ENCODE measurements around the gene IL36A.

DNA sequence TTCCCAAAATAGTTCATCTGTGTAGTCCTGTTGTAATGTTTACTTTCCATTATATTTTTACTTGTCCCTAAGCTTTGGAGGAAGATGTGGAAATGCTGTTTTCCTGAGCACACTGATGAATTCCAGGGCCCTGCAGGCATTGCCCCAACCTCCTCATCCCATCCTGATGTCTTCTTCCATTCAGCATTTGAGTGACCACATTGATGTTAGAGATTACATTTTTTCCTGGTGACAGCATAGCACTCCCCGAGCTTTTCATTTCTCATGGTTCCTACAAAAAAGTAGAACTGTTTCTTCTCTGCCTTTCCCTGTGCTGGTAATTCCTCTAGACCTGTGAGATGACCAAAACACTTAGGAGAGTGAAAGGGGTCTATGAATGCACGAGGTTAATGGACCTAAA is 4.8 kb downstream of the IL36A start:
- no peak for TF ChIP-seq SIN3A (IDR thresholded peaks at IDR 0.05; ENCODE audit: borderline replicate concordance, insufficient read depth, low read depth, low read length)
- TF ChIP-seq, protein P1, sequence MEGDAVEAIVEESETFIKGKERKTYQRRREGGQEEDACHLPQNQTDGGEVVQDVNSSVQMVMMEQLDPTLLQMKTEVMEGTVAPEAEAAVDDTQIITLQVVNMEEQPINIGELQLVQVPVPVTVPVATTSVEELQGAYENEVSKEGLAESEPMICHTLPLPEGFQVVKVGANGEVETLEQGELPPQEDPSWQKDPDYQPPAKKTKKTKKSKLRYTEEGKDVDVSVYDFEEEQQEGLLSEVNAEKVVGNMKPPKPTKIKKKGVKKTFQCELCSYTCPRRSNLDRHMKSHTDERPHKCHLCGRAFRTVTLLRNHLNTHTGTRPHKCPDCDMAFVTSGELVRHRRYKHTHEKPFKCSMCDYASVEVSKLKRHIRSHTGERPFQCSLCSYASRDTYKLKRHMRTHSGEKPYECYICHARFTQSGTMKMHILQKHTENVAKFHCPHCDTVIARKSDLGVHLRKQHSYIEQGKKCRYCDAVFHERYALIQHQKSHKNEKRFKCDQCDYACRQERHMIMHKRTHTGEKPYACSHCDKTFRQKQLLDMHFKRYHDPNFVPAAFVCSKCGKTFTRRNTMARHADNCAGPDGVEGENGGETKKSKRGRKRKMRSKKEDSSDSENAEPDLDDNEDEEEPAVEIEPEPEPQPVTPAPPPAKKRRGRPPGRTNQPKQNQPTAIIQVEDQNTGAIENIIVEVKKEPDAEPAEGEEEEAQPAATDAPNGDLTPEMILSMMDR (IDR thresholded peaks at IDR 0.05), result no peak
- TF ChIP-seq, protein P2, sequence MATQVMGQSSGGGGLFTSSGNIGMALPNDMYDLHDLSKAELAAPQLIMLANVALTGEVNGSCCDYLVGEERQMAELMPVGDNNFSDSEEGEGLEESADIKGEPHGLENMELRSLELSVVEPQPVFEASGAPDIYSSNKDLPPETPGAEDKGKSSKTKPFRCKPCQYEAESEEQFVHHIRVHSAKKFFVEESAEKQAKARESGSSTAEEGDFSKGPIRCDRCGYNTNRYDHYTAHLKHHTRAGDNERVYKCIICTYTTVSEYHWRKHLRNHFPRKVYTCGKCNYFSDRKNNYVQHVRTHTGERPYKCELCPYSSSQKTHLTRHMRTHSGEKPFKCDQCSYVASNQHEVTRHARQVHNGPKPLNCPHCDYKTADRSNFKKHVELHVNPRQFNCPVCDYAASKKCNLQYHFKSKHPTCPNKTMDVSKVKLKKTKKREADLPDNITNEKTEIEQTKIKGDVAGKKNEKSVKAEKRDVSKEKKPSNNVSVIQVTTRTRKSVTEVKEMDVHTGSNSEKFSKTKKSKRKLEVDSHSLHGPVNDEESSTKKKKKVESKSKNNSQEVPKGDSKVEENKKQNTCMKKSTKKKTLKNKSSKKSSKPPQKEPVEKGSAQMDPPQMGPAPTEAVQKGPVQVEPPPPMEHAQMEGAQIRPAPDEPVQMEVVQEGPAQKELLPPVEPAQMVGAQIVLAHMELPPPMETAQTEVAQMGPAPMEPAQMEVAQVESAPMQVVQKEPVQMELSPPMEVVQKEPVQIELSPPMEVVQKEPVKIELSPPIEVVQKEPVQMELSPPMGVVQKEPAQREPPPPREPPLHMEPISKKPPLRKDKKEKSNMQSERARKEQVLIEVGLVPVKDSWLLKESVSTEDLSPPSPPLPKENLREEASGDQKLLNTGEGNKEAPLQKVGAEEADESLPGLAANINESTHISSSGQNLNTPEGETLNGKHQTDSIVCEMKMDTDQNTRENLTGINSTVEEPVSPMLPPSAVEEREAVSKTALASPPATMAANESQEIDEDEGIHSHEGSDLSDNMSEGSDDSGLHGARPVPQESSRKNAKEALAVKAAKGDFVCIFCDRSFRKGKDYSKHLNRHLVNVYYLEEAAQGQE (IDR thresholded peaks at IDR 0.05; ENCODE audit: insufficient read depth in 1 of 2, low read depth in 2 of 2, low read length in 1 of 2), result no peak

Measured in Panc1 (cell line).